G401 (cell line): Measurements from ENCODE around the gene POLR3E. TPM values are rescaled to one million over a fixed set of nuclear protein-coding genes. Genes with fewer than 3 reads are reported as not detected.
A peak's percentile ranks its signal among the peaks of the same experiment; 100 is the strongest.
"Not testable (repeated sequence)": the region's sequence is repeated elsewhere in the genome, so short reads cannot be mapped to it uniquely, and the experiment has no call there.

ENCODE experiments used
- DNase-seq: peaks from one replicate; pipeline ENCODE4 v3.0.0-alpha.2; 2015; ENCODE audit warnings: low spot score
- in situ Hi-C: cut with HindIII; loops from 2 replicates; pipeline ENCODE4 v1.10.0; 2016; ENCODE audit warnings: low sequenced_read_pairs, mixed read lengths
- total RNA-seq: library from RNA; depleted of rRNA; stranded (reverse); fragments of >200 nt; shearing (Covaris generic); gene quantifications from 2 replicates; pipeline ENCODE4 v1.2.3, GENCODE V29; 2014

POLR3E gene
- total RNA-seq, 1 experiment from 2014 or later: 54.2 TPM

DNA sequence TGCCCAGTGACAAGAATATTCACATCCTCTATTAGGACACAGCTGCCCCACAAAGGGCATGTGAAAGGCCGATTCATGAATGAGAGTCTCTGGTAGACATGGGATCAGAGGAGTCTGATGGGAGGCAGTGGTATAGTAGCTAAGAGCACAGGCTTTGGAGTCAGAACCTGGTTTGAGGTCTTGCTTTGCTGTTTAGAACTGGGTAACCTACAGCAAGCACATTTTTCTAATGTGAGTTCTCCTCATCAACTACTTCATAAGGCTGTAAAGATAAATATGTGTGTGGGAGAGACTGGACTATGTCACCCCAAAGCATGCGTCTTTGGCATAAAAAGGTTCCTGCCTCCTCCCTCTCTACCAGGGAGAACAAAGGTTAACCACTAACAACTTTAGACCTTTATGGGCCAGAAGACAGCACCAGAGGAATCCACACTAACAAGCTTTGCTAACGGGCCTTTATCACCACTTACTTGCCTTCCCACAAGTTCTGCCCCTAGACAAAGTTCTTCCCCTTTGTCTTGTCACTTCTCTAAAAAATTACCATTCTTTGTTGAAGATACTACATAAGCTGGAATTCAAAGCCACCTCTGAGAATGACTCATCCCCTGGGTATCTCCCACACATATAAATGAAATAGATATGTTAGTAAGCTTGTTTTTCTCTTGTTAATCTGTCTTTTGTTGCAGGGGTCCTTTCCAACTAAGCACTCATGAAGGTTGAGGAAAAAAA is 56.1 kb downstream of the POLR3E start:
- in situ Hi-C loops: no loop called here
- DNase-seq: no peak

DNA sequence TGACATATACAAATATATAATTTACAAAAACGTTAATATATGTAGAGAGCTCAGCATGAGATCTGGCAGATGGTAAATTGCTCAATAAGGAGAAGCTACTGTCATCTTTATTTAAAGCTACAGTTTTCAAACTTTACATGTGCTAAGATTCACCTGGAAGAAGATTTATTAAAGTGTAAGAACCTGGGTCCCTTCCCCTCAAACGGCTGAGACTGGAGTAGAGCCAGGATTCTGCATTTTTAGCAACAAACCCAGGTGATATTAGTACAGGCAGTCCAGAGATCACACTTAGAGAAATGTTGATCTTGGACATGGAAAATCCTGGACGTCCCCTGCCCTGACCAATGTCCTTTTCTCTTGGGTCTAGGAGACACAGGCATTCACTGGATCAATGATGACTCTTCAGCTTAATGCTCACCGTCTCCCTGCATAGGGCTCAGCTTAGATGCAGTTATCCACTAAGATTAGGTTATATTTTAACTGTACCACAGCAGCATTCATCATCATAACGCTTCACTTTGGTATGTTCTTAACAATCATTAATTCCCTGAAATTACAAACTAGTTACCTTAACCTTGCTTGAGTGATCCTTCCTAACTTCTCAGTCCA is 56.8 kb downstream of the POLR3E start:
- DNase-seq: no peak
- in situ Hi-C loops: no loop called here

DNA sequence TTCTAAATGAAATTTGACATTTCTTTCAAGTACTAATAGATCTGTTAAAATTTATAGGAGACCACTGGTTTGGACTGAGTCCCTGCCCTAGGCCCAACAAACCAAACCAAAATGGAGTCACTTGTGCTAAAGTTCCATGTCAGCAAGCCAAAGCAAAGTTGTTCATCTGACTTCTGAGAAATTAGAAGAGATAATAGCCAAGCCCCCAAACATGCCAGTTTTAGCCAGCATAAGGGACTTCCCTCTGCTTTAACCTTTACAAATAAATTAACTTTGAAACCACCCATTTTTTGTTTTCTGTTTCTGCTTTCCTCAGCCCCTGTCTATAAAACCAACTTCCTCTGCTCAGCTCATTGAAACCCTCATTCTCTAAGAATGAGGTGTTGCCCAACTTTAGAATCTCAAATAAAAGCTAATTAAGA is 58.3 kb downstream of the POLR3E start:
- in situ Hi-C loops: no loop called here
- DNase-seq: no peak

GRCh38 chr16:22356930-22357634 is 59.9 kb downstream of the POLR3E start:
- no peak for DNase-seq
- in situ Hi-C loops: no loop called here

DNA sequence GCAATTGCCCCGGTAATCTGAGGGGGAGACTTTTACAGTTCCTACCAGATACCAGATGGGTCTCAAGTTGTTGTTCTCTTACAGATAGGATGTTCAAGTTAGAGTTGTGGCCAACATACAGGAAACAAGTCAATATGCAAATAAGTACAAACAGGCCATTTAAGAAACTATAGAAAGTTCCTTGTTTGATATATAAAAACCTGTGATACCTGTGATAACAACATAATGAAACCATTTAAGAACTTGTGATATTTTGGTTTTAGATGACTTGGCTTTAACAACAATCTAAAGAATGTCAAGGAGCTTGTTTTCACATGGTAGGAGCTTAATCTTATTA is 60.4 kb downstream of the POLR3E start:
- in situ Hi-C loops: no loop called here
- no peak for DNase-seq

DNA sequence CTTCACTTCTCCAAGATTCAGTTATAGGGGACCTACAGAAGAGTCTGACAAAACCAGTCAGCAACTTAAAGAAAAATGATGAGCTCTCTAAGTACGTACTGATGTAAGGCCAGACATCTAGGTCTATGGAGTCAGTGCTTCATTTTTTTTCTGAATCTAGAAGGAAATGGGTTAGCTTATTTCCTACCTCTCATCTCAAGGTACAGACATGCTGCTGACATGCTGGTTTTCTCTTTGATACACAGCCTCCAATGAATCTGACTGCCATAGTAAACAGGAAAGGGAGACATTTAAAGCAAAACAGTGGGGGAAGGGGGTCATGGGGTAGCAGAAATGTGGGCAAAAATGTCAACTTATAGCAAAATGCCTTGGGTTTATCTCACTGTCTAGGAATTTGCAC is 60.8 kb downstream of the POLR3E start:
- DNase-seq: no peak
- in situ Hi-C loops: no loop called here

GRCh38 chr16:22359679-22360078 is 62.5 kb downstream of the POLR3E start:
- in situ Hi-C loops: no loop called here
- no peak for DNase-seq

DNA sequence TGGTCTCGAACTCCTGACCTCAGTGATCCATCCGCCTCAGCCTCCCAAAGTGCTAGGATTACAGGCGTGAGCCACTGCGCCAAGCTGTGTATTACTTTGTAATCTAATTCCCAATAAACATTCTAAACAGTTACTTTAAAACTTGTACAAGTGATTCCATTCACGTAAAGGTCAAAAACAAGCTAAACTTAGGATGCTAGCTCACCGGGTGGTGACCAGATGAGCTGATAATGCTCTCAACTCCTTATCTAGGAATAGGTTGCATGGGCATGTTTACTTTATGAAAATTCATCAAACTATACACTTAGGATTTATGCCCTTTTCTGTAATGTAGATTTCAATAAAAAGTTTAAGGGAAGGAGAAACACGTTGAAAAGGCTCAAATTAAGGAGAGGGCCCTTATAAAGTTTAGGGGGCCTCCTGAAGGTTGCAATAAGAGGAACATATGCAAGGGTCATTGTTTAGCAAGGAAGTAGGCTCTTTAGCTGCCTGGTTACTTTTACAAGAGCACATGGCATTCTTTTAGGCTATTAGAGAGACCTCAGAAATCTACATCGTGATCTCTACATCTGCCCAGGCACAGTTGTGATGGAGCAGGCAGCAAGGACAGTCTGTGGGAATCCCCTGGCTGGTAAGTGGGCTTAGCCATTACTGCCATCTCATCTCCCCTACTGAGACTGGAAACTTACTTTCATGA is 63.9 kb downstream of the POLR3E start:
- in situ Hi-C loops: no loop called here
- no peak for DNase-seq

GRCh38 chr16:22364241-22364640 is 67.0 kb downstream of the POLR3E start:
- DNase-seq: no peak
- in situ Hi-C loops: no loop called here

- in situ Hi-C loops: no loop called here
- no peak for DNase-seq
These were observed 69.2 kb downstream of the POLR3E start for GRCh38 chr16:22366371-22366770.

- no peak for DNase-seq
- in situ Hi-C loops: no loop called here
These were observed 69.7 kb downstream of the POLR3E start for GRCh38 chr16:22366889-22367288.

- in situ Hi-C loops: not testable (repeated sequence)
These were observed 71.1 kb downstream of the POLR3E start for GRCh38 chr16:22368200-22368826.

DNA sequence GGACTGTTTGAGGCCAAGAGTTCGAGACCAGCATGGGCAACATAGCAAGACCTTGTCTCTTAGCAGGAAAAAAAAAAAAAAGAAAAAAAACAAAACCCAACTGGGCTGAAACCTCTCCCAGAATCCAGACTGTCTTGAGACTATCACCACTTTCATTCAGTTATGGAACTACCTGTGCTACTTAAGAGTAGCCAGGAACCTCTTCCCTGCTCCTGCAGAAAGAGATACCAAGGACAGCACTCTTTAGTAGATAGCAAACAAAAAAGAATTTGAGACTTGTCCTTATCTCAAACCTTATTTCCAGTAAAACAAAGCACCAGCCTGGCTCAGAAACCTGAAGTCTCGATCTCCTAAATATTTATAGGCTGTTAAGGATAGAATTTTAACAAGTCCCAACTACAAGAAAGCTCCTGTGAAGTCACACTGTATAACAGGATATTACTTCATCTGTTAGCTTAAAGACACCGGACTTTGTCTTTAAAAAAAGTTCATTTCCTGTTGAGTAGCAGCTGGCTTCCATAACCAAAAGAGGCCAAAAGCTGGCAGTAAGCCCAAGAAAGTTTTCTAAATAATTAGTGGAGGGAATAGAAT is 72.1 kb downstream of the POLR3E start:
- DNase-seq: no peak
- in situ Hi-C loops: no loop called here

More at GRCh38 chr16:22368200-22368826, 71.1 kb downstream of the POLR3E start:
- DNase-seq: not testable (repeated sequence)

DNA sequence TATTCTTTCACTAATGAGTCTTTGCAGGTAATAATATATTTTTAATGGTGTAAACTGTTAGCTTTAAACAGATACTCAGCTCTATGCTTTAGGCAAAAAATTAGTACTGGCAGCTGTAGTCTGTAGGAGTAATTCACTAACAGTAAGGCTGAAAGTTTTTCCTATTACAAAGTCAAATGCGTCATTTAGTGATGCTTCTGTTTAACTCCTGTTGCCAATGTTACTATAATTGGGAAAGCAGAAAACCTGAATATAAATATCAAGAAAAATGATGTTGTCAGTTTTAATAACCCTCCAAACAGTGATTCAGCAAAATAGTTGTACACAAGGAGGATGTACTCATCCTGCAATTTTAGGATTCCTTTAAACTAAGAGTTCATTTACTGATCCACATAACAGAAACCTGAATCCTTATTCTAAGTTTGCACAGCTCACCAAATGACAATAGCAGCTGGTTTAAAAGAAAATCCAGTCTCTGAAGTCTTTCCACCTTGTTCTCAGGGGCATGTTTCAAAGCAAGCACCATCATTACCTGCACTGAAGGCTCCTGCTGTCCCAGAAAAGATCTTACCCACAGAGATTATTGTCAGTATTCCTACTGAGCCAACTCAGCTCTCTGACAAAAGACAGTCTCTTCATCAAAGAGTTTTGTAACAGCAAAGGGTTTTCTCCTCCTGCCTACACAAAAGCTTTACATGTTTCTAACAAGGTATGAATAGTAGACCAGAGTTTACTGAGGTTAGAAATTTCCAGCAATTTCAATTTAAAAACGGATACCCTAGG is 73.0 kb downstream of the POLR3E start:
- in situ Hi-C loops: no loop called here
- DNase-seq: no peak

- DNase-seq: no peak
- in situ Hi-C loops: no loop called here
These were observed 75.9 kb downstream of the POLR3E start for GRCh38 chr16:22372882-22373661.

- peak; percentile 32 for DNase-seq
- in situ Hi-C loops: no loop called here
These were observed 76.6 kb downstream of the POLR3E start for GRCh38 chr16:22373662-22374310.
